OCI-LY3 (cell line): ENCODE results near the gene EPHA5.

Experiments used
- H2AFZ ChIP-seq: fragments of 200-600, 300-600 bp; shearing (Covaris generic); 2 replicates; pipeline ENCODE4 v1.6.0; 2014; ENCODE audit warnings: antibody characterized with exemption, low read depth, low read length
- H3K27ac ChIP-seq: fragments of 200-600, 300-600 bp; sonication (generic); 2 replicates; pipeline ENCODE4 v1.5.1; 2014; ENCODE audit warnings: mild to moderate bottlenecking, low read length, moderate library complexity, mixed read lengths
- H3K27me3 ChIP-seq: fragments of 200-600, 300-600 bp; sonication (generic); 2 replicates; pipeline ENCODE4 v1.6.1; 2014; ENCODE audit warnings: low read depth, low read length, mixed read lengths
- H3K36me3 ChIP-seq: fragments of 200-600, 300-600 bp; sonication (generic); replicated peaks from 2 replicates; pipeline ENCODE3; 2014; ENCODE audit warnings: low read depth, low read length, mixed read lengths
- H3K4me1 ChIP-seq: fragments of 300-600, 200-600 bp; sonication (generic); 2 replicates; pipeline ENCODE4 v1.6.1; 2014; ENCODE audit warnings: low read length, mixed read lengths
- H3K4me2 ChIP-seq: fragments of 200-600, 300-600 bp; sonication (generic); 2 replicates; pipeline ENCODE4 v1.6.1; 2014; ENCODE audit warnings: low read length, mixed read lengths
- H3K4me3 ChIP-seq: fragments of 300-600, 200-600 bp; sonication (generic); 2 replicates; pipeline ENCODE4 v1.5.1; 2014; ENCODE audit warnings: antibody characterized with exemption, mild to moderate bottlenecking, low read length, moderate library complexity
- H3K79me2 ChIP-seq: fragments of 300-600, 200-600 bp; shearing (Covaris generic); 2 replicates; pipeline ENCODE4 v1.6.1; 2014; ENCODE audit warnings: mild to moderate bottlenecking, low read length, mixed read lengths
- H3K9ac ChIP-seq: fragments of 300-600, 200-600 bp; shearing (Covaris generic); 2 replicates; pipeline ENCODE4 v1.6.0; 2014; ENCODE audit warnings: mild to moderate bottlenecking, low read length, moderate library complexity
- H3K9me3 ChIP-seq: fragments of 200-600, 300-600 bp; shearing (Covaris generic); 2 replicates; pipeline ENCODE4 v1.6.1; 2014; ENCODE audit warnings: low read length, mixed read lengths; ENCODE audit not compliant: insufficient read depth
- H4K20me1 ChIP-seq: fragments of 200-600, 300-600 bp; sonication (generic); 2 replicates; pipeline ENCODE4 v1.6.1; 2016; ENCODE audit warnings: low read length, mixed read lengths; ENCODE audit not compliant: insufficient read depth
- EZH2phosphoT487 ChIP-seq: fragments of 200-600 bp; shearing (Covaris generic); IDR thresholded peaks from 2 replicates; pipeline ENCODE4 v1.6.1; 2018; ENCODE audit warnings: antibody characterized with exemption, mixed run types, low read depth
- TF ChIP-seq, protein P1 (sequence below): fragments of 200-600, 300-600 bp; sonication (generic); IDR thresholded peaks from 2 replicates; pipeline ENCODE4 v1.5.1; 2014; ENCODE audit warnings: antibody characterized with exemption, low read length, low read depth

Gene EPHA5

DNA sequence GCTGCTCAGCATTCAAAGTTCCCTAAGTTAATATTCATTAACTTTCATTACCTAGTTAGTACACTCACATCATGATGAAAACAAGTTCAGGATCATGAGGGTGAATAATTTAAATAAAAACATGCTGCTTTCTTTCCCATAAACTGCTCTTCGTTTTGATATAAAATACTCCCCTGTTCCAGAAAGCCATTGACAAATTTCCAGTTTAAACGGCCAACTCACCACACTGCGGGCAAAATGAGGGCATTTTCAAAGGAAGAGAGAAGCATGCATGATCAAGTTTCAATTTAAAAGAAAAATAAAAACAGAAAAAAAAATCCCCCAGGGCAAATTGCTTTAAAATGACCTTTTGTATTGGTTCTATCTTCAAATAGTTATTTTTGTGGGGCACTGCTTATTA is 69.6 kb downstream of the EPHA5 start:
- Histone ChIP-seq H3K79me2 (no peaks in the 10 kb centered on the region), H2AFZ (no peak overlapping the region), H4K20me1 (no peaks in the 10 kb centered on the region), H3K9me3 (no peaks in the 10 kb centered on the region), H3K4me3 (no peak overlapping the region), H3K4me1 (no peaks in the 10 kb centered on the region), H3K4me2 (no peak overlapping the region), H3K9ac (no peak overlapping the region), H3K27me3 (no peaks in the 10 kb centered on the region), H3K27ac (no peak overlapping the region), H3K36me3 (no peaks in the 10 kb centered on the region)
- TF ChIP-seq, protein P1, sequence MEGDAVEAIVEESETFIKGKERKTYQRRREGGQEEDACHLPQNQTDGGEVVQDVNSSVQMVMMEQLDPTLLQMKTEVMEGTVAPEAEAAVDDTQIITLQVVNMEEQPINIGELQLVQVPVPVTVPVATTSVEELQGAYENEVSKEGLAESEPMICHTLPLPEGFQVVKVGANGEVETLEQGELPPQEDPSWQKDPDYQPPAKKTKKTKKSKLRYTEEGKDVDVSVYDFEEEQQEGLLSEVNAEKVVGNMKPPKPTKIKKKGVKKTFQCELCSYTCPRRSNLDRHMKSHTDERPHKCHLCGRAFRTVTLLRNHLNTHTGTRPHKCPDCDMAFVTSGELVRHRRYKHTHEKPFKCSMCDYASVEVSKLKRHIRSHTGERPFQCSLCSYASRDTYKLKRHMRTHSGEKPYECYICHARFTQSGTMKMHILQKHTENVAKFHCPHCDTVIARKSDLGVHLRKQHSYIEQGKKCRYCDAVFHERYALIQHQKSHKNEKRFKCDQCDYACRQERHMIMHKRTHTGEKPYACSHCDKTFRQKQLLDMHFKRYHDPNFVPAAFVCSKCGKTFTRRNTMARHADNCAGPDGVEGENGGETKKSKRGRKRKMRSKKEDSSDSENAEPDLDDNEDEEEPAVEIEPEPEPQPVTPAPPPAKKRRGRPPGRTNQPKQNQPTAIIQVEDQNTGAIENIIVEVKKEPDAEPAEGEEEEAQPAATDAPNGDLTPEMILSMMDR, result no peak
- TF ChIP-seq EZH2phosphoT487, result no peak

DNA sequence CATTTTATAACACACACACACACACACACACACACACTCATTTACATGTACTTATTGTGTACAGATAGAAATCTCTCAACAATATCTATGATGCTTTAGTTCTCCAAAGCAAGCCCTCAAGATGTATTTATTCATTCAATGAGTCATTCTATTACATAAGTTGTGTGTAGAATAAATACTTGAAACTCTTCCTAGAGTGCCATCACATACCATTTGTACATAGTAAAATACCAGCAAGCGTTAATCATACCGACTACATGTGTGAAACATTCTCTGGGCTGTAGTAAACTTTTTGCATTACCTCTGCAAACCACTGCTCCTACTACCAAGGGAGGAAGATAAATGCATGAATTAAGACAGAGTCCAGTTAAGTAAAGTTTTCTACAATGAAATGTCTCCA is 70.9 kb downstream of the EPHA5 start:
- no peak for TF ChIP-seq EZH2phosphoT487
- TF ChIP-seq, protein P1, result no peak
- no peaks in the 10 kb centered on the region for H3K27me3 ChIP-seq

DNA sequence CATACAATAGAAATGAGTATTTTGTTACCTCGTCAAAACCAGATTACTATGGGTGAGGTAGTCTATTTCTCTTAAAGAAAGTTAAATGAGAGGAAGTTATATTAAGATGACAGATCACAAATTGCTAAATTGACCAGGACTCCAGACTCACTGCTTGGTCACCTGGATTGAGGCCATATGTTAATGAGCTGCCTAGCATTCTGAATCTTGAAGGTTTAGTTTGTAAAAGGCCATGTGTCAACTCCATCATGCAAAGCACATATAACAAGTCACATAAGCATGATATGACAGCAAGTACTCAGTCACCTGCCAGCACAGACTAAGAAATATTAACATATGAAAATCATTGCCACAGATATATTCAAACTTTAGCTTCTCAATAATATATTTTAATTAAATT is 72.6 kb downstream of the EPHA5 start:
- no peaks in the 10 kb centered on the region for H3K9me3 ChIP-seq
- no peak overlapping the region for H3K4me3 ChIP-seq
- H3K27me3 ChIP-seq, result no peaks in the 10 kb centered on the region
- H3K4me2 ChIP-seq, result no peak overlapping the region
- no peaks in the 10 kb centered on the region for H3K4me1 ChIP-seq
- H3K27ac ChIP-seq, result no peak overlapping the region
- H3K79me2 ChIP-seq, result no peaks in the 10 kb centered on the region
- no peaks in the 10 kb centered on the region for H3K36me3 ChIP-seq
- TF ChIP-seq, protein P1, result no peak
- no peak for TF ChIP-seq EZH2phosphoT487
- H4K20me1 ChIP-seq, result no peaks in the 10 kb centered on the region
- no peak overlapping the region for H2AFZ ChIP-seq
- H3K9ac ChIP-seq, result no peak overlapping the region

More for the DNA sequence above, 70.9 kb downstream of the EPHA5 start:
- no peaks in the 10 kb centered on the region for H4K20me1 ChIP-seq
- no peaks in the 10 kb centered on the region for H3K79me2 ChIP-seq
- no peak overlapping the region for H3K27ac ChIP-seq
- no peak overlapping the region for H3K4me2 ChIP-seq
- no peaks in the 10 kb centered on the region for H3K4me1 ChIP-seq
- H3K9me3 ChIP-seq, result no peaks in the 10 kb centered on the region
- H2AFZ ChIP-seq, result no peak overlapping the region
- no peak overlapping the region for H3K9ac ChIP-seq
- no peak overlapping the region for H3K4me3 ChIP-seq
- H3K36me3 ChIP-seq, result no peaks in the 10 kb centered on the region

DNA sequence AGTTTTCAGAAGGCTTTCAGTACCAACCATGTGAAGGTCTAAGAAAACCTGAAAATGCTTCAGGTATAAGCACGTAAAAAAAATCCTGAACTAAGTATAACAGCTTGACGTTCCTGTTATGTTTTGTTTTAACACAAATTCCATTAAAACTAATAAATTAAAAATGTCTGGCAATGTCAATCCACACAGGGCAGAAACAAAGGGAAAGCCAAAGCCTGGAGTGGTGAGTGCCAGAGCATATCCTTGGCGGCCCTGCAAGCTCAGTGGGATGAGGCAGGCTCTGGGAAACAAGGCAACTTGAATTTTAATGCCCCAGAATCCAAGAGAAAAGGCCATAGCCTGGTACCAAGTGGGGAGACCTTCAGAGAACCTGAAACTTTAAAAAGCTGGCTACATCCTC is 78.2 kb downstream of the EPHA5 start:
- Histone ChIP-seq H3K27ac (no peak overlapping the region), H3K4me1 (no peaks in the 10 kb centered on the region), H2AFZ (no peak overlapping the region), H3K27me3 (no peaks in the 10 kb centered on the region), H3K79me2 (no peaks in the 10 kb centered on the region), H3K4me2 (no peak overlapping the region), H3K9ac (no peak overlapping the region), H3K9me3 (no peaks in the 10 kb centered on the region), H3K4me3 (no peak overlapping the region), H3K36me3 (no peaks in the 10 kb centered on the region), H4K20me1 (no peaks in the 10 kb centered on the region)
- TF ChIP-seq, protein P1, result no peak
- TF ChIP-seq EZH2phosphoT487, result no peak
